Right lobe of liver (tissue), 6 donors: ENCODE data around the gene ATP5F1D. TPM values are rescaled to one million over a fixed set of nuclear protein-coding genes. Genes with fewer than 3 reads are reported as not detected.
"Not testable (repeated sequence)": the region's sequence is repeated elsewhere in the genome, so short reads cannot be mapped to it uniquely, and the experiment has no call there.

Experiments used
- ATAC-seq, 4 donors: fragments of 200-7000 bp; cut with Tn5 transposase; one replicate each; pipeline ENCODE4 v1.9.1; 2020; ENCODE audit warnings: mild to moderate bottlenecking in 4 of 4, moderate library complexity in 4 of 4
- DNase-seq, 3 donors: peaks; one replicate each; pipeline ENCODE4 v3.0.0-alpha.2; 2020
- H3K27ac ChIP-seq, 3 donors: fragments of 200-600 bp; one replicate each; pipeline ENCODE4 v1.8.0; 2022
- H3K27me3 ChIP-seq, 2 donors: fragments of 200-600 bp; one replicate each; pipeline ENCODE4 v1.8.0; 2022
- H3K36me3 ChIP-seq, 4 donors: fragments of 200-600 bp; sonication (generic) in 1 of 4; one replicate each; pipeline versions ENCODE4 v1.5.1 to v1.8.0; 2017 to 2022; ENCODE audit warnings: control low read depth in 1 of 4
- H3K4me1 ChIP-seq, 4 donors: fragments of 200-600 bp; sonication (generic) in 1 of 4; one replicate each; pipeline versions ENCODE4 v1.5.1 to v1.8.0; 2017 to 2022; ENCODE audit warnings: control low read depth in 1 of 4
- H3K4me3 ChIP-seq, 3 donors: fragments of 200-600 bp; one replicate each; pipeline ENCODE4 v1.8.0; 2022
- H3K9me3 ChIP-seq, 4 donors: fragments of 200-600 bp; sonication (generic) in 1 of 4; one replicate each; pipeline versions ENCODE4 v1.5.1 to v1.8.0; 2017 to 2022; ENCODE audit warnings: control low read depth in 1 of 4
- CTCF ChIP-seq, 4 donors: fragments of 200-600 bp in 3 of 4; fragments of 450-650 bp in 1 of 4; IDR thresholded peaks; one replicate each; pipeline versions ENCODE4 v1.5.1 to v1.8.0; 2016 to 2022; ENCODE audit warnings: antibody characterized with exemption in 4 of 4, mild to moderate bottlenecking in 2 of 4
- POLR2A ChIP-seq: fragments of 450-650 bp; IDR thresholded peaks from one replicate; pipeline ENCODE4 v1.6.1; 2017; ENCODE audit warnings: antibody characterized with exemption, mild to moderate bottlenecking
- WGBS: methylation state at CpG from one replicate; pipeline ENCODE4 v1.1.6; 2018; ENCODE audit warnings: low coverage, low lambda C conversion rate; ENCODE audit not compliant: insufficient coverage; ENCODE audit errors: missing lambda C conversion rate; 5-methylcytosine and 5-hydroxymethylcytosine counted together
- intact Hi-C, 2 donors: fragments of 100-400 bp; cut with DNase I; formaldehyde crosslinking; loops; one replicate each; pipeline versions ENCODE4 v1.11.2 to v1.14.1; 2022
- total RNA-seq, 6 experiments: library from RNA; depleted of rRNA in 2 of 6; stranded (reverse); fragments of >200 nt in 2 of 6; fragmentation: NEBNext Ultra II Directional in 3 of 6; extraction: Animal tissue kit (Norgen Biotek cat#: 25700) in 3 of 6; gene quantifications; one replicate each; pipeline versions ENCODE4 v1.1.0 to v1.2.4, GENCODE V29; 2016 to 2023
- donor health status: DM: no; HTN: yes; CAD: no.
- donor health status: DM: no; HTN: no; CAD: no.
- donor health status: DM: no; HTN: no; CAD: no.
- donor health status: DM: no; HTN: yes; CAD: no.
- donor health status: DM: no; HTN: yes; CAD: no.

Gene ATP5F1D
- total RNA-seq, 6 experiments from 2014 or later, result 98.1 to 240 (median 137) TPM

- ATAC-seq (no peak), DNase-seq (no peak)
- H3K4me1 ChIP-seq, result peaks cover 0 to 59% (median 21%) of the 10 kb centered on the region in 4 donors
- H3K9me3 ChIP-seq, result no peaks in the 10 kb centered on the region
- intact Hi-C loops, result no loop called here
- no peaks in the 10 kb centered on the region for H3K27me3 ChIP-seq
- TF ChIP-seq CTCF (IDR thresholded peaks at IDR 0.05), result no peak
- no peak for TF ChIP-seq POLR2A
- H3K4me3 ChIP-seq, result peak overlapping the region in 1 of 3 donors; percentile 12
- WGBS, result 30% methylated on average over 9 of the region's 15 CpGs
- H3K27ac ChIP-seq, result peak overlapping the region in 1 of 3 donors; percentile 92
- H3K36me3 ChIP-seq, result no peaks in the 10 kb centered on the region
These were observed 626 bp upstream of the ATP5F1D start for GRCh38 chr19:1240925-1241324.

- ATAC-seq, result peak; percentile 48 to 58 (median 52)
- Histone ChIP-seq H3K9me3 (no peaks in the 10 kb centered on the region), H3K27ac (peak overlapping the region; percentile 59 to 92 (median 66)), H3K27me3 (no peaks in the 10 kb centered on the region), H3K36me3 (no peaks in the 10 kb centered on the region), H3K4me3 (peak overlapping the region; percentile 8 to 40 (median 21)), H3K4me1 (peaks cover 0 to 73% (median 30%) of the 10 kb centered on the region in 4 donors)
- no peak for TF ChIP-seq POLR2A
- peak; percentile 98 to 99 (median 98) for TF ChIP-seq CTCF (IDR thresholded peaks at IDR 0.05)
- no CpG with 5 or more reads among the region's 33 CpGs for WGBS
- intact Hi-C loops, result loop anchor here in 1 of 2 donors (1.0 kb wide), 1 partner anchor 23 kb away; no protein-coding TSS in a partner anchor
- peak; percentile 90 to 94 (median 94) for DNase-seq
These were observed 2.5 kb downstream of the ATP5F1D start for GRCh38 chr19:1243768-1244692.

GRCh38 chr19:1244693-1245451, 3.3 kb downstream of the ATP5F1D start:
- Histone ChIP-seq H3K36me3 (peaks cover 0 to 2% (median 0%) of the 10 kb centered on the region in 4 donors), H3K9me3 (no peaks in the 10 kb centered on the region), H3K27me3 (no peaks in the 10 kb centered on the region), H3K4me3 (peak overlapping the region; percentile 8 to 40 (median 30)), H3K4me1 (peaks cover 0 to 73% (median 30%) of the 10 kb centered on the region in 4 donors), H3K27ac (peak overlapping the region; percentile 59 to 92 (median 66))
- WGBS, result 6% methylated on average over 10 of the region's 31 CpGs
- no peak for TF ChIP-seq POLR2A
- TF ChIP-seq CTCF (IDR thresholded peaks at IDR 0.05), result no peak
- ATAC-seq (peak; percentile 33 to 63 (median 49)), DNase-seq (peak; percentile 92 to 98 (median 96))
- intact Hi-C loops, result loop anchor here in 1 of 2 donors (1.0 kb wide), 1 partner anchor 22 kb away; no protein-coding TSS in a partner anchor

GRCh38 chr19:1245494-1246264, 4.1 kb downstream of the ATP5F1D start:
- intact Hi-C loops, result no loop called here
- DNase-seq, result peak; percentile 74 to 95 (median 95)
- H3K9me3 ChIP-seq, result no peaks in the 10 kb centered on the region
- WGBS, result 18% methylated on average over 4 of the region's 26 CpGs
- no peaks in the 10 kb centered on the region for H3K27me3 ChIP-seq
- H3K4me1 ChIP-seq, result peaks cover 0 to 66% (median 28%) of the 10 kb centered on the region in 4 donors
- H3K36me3 ChIP-seq, result peaks cover 0 to 5% (median 1%) of the 10 kb centered on the region in 4 donors
- H3K4me3 ChIP-seq, result peak overlapping the region in 2 of 3 donors; percentile 30 to 40
- ATAC-seq, result peak; percentile 0 to 41 (median 22)
- TF ChIP-seq POLR2A (peak; percentile 26), CTCF (IDR thresholded peaks at IDR 0.05) (no peak)
- peak overlapping the region; percentile 56 to 92 (median 66) for H3K27ac ChIP-seq

GRCh38 chr19:1246265-1247087, 4.9 kb downstream of the ATP5F1D start:
- Histone ChIP-seq H3K27ac (peak overlapping the region in 2 of 3 donors; percentile 56 to 92), H3K4me1 (peaks cover 0 to 59% (median 24%) of the 10 kb centered on the region in 4 donors), H3K4me3 (peak overlapping the region in 1 of 3 donors; percentile 40)
- ATAC-seq, intact Hi-C loops, H3K36me3 ChIP-seq, H3K9me3 ChIP-seq, H3K27me3 ChIP-seq: not testable (repeated sequence)
- DNase-seq, result peak in 1 of 3 donors; percentile 53
- WGBS, result 76% methylated on average over 12 of the region's 27 CpGs
